GOT3 (cell line): ENCODE results near the gene LYL1.

ENCODE experiments used
- DNase-seq: peaks from one replicate; lab custom pipeline; 2025; ENCODE audit warnings: mixed read lengths; lab: John Stamatoyannopoulos, UW

Gene LYL1

GRCh38 chr19:13129384-13129783 is 26.7 kb upstream of the LYL1 start:
- DNase-seq: no peak

GRCh38 chr19:13128583-13128982 is 25.9 kb upstream of the LYL1 start:
- no peak for DNase-seq

GRCh38 chr19:13127811-13128575 is 25.3 kb upstream of the LYL1 start:
- no peak for DNase-seq

GRCh38 chr19:13127051-13127450 is 24.4 kb upstream of the LYL1 start:
- no peak for DNase-seq

GRCh38 chr19:13122980-13123957 is 20.6 kb upstream of the LYL1 start:
- no peak for DNase-seq

GRCh38 chr19:13122275-13122878 is 19.7 kb upstream of the LYL1 start:
- DNase-seq: no peak

GRCh38 chr19:13121551-13122274 is 19.1 kb upstream of the LYL1 start:
- no peak for DNase-seq

GRCh38 chr19:13120817-13121216 is 18.2 kb upstream of the LYL1 start:
- DNase-seq: no peak

- no peak for DNase-seq
These were observed 17.4 kb upstream of the LYL1 start for GRCh38 chr19:13120031-13120430.

- DNase-seq: no peak
These were observed 17.0 kb upstream of the LYL1 start for GRCh38 chr19:13119627-13120026.

GRCh38 chr19:13118424-13119193 is 16.0 kb upstream of the LYL1 start:
- DNase-seq: no peak

GRCh38 chr19:13117772-13118423 is 15.2 kb upstream of the LYL1 start, which contains the start of gene NACC1:
Gene NACC1 (plus strand): TSS chr19:13118264. CDS start chr19:13135208, 16,944 bp downstream.
- peak; percentile 61 for DNase-seq

GRCh38 chr19:13117176-13117771 is 14.6 kb upstream of the LYL1 start:
- DNase-seq: no peak

GRCh38 chr19:13116282-13117175 is 13.9 kb upstream of the LYL1 start, which contains the start of gene TRMT1:
Gene TRMT1 (minus strand): TSS chr19:13116740. CDS start chr19:13116399, 341 bp downstream.
- DNase-seq: peak; percentile 68

GRCh38 chr19:13115936-13116281 is 13.3 kb upstream of the LYL1 start:
- DNase-seq: no peak

- DNase-seq: no peak
These were observed 9.9 kb upstream of the LYL1 start for GRCh38 chr19:13112555-13112954.

- no peak for DNase-seq
These were observed 7.5 kb upstream of the LYL1 start for GRCh38 chr19:13110099-13110610.

GRCh38 chr19:13109361-13110098 is 6.9 kb upstream of the LYL1 start:
- no peak for DNase-seq
